M059J (cell line): ENCODE results near the gene FAM131C. TPM values are rescaled to one million over a fixed set of nuclear protein-coding genes. Genes with fewer than 3 reads are reported as not detected.
A peak's percentile ranks its signal among the peaks of the same experiment; 100 is the strongest.
"Not testable (repeated sequence)": the region's sequence is repeated elsewhere in the genome, so short reads cannot be mapped to it uniquely, and the experiment has no call there.

Experiments
- DNase-seq: peaks from one replicate; pipeline ENCODE4 v3.0.0-alpha.2; 2012; ENCODE audit warnings: low read depth
- total RNA-seq: library from RNA; depleted of rRNA; stranded (reverse); fragments of >200 nt; shearing (Covaris generic); gene quantifications from 2 replicates; pipeline ENCODE4 v1.2.3, GENCODE V29; 2014

FAM131C gene
- total RNA-seq, 1 experiment from 2014 or later, result 1.7 TPM

GRCh38 chr1:16033103-16033632, 40.3 kb downstream of the FAM131C start:
- not testable (repeated sequence) for DNase-seq

GRCh38 chr1:16032388-16033102, 40.9 kb downstream of the FAM131C start:
- peak; percentile 85 for DNase-seq

GRCh38 chr1:16031551-16031950, 41.9 kb downstream of the FAM131C start:
- DNase-seq, result no peak

- no peak for DNase-seq
Measured at GRCh38 chr1:16029288-16029687, 44.2 kb downstream of the FAM131C start.

GRCh38 chr1:16029003-16029268, 44.5 kb downstream of the FAM131C start:
- DNase-seq, result not testable (repeated sequence)

GRCh38 chr1:16028237-16029002, 45.0 kb downstream of the FAM131C start:
- no peak for DNase-seq

- no peak for DNase-seq
Measured at GRCh38 chr1:16026723-16027484, 46.5 kb downstream of the FAM131C start.

- DNase-seq, result not testable (repeated sequence)
Measured at GRCh38 chr1:16026302-16026701, 47.1 kb downstream of the FAM131C start.

GRCh38 chr1:16023050-16023653, 50.3 kb downstream of the FAM131C start:
- DNase-seq, result no peak

- no peak for DNase-seq
Measured at GRCh38 chr1:16022393-16022792, 51.1 kb downstream of the FAM131C start.

GRCh38 chr1:16021681-16022080, 51.8 kb downstream of the FAM131C start, which contains the start of gene CLCNKA:
Gene CLCNKA (plus strand): TSS chr1:16022036. CDS start chr1:16022620, 584 bp downstream.
- DNase-seq, result no peak

- not testable (repeated sequence) for DNase-seq
Measured at GRCh38 chr1:16020878-16021277, 52.6 kb downstream of the FAM131C start.

- peak; percentile 22 for DNase-seq
Measured at GRCh38 chr1:16020325-16020724, 53.1 kb downstream of the FAM131C start.

- peak; percentile 62 for DNase-seq
Measured at GRCh38 chr1:16019644-16020277, 53.7 kb downstream of the FAM131C start.

GRCh38 chr1:16018749-16019643, 54.5 kb downstream of the FAM131C start:
- DNase-seq, result no peak

- DNase-seq, result no peak
Measured at GRCh38 chr1:16018308-16018707, 55.1 kb downstream of the FAM131C start.

GRCh38 chr1:16017461-16018303, 55.8 kb downstream of the FAM131C start, which contains the start of gene HSPB7:
Gene HSPB7 (minus strand): TSS chr1:16018043. CDS start chr1:16017963, 80 bp downstream.
- peak; percentile 76 for DNase-seq

GRCh38 chr1:16017076-16017460, 56.4 kb downstream of the FAM131C start:
- DNase-seq, result no peak
